SK-N-SH treated with all-trans-retinoic acid at 6 μM for 48 hours (cell line): ENCODE data around the gene ADARB2.

ENCODE experiments used
- ATAC-seq: fragments of 200-7000 bp; cut with Tn5 transposase; 3 replicates; pipeline ENCODE4 v1.9.1; 2020; ENCODE audit warnings: mild to moderate bottlenecking, moderate library complexity
- ARNTL ChIP-seq: fragments of 450-650 bp; formaldehyde crosslinking; IDR thresholded peaks from 2 replicates; pipeline ENCODE4 v1.5.0; 2020; ENCODE audit warnings: low read depth, mild to moderate bottlenecking, moderate library complexity, borderline replicate concordance
- BACH2 ChIP-seq: fragments of 250-450 bp; sonication (Bioruptor Pico); IDR thresholded peaks from 2 replicates; pipeline ENCODE4 v1.9.0; 2021; ENCODE audit warnings: mild to moderate bottlenecking, borderline replicate concordance
- CSDC2 ChIP-seq: fragments of 250-450 bp; sonication (Bioruptor Pico); IDR thresholded peaks from 2 replicates; pipeline ENCODE4 v1.5.0; 2020; ENCODE audit warnings: mild to moderate bottlenecking, moderate library complexity
- ESRRG ChIP-seq: fragments of 250-450 bp; sonication (Bioruptor Pico); IDR thresholded peaks from 2 replicates; pipeline ENCODE4 v1.6.1; 2021; ENCODE audit warnings: mild to moderate bottlenecking
- GLIS3 ChIP-seq: fragments of 250-450 bp; sonication (Bioruptor Pico); IDR thresholded peaks from 2 replicates; pipeline ENCODE4 v1.5.0; 2020; ENCODE audit warnings: mild to moderate bottlenecking, moderate library complexity
- ISL1 ChIP-seq: fragments of 250-450 bp; sonication (Bioruptor Pico); IDR thresholded peaks from 2 replicates; pipeline ENCODE4 v2.1.2; 2022; ENCODE audit warnings: mild to moderate bottlenecking, moderate library complexity
- OSR1 ChIP-seq: fragments of 250-450 bp; sonication (Bioruptor Pico); IDR thresholded peaks from 2 replicates; pipeline ENCODE4 v1.8.0; 2022; ENCODE audit warnings: moderate library complexity, mild to moderate bottlenecking, inconsistent platforms
- PPARA ChIP-seq: fragments of 250-450 bp; sonication (Bioruptor Pico); IDR thresholded peaks from 2 replicates; pipeline ENCODE4 v1.5.0; 2020; ENCODE audit warnings: mild to moderate bottlenecking, borderline replicate concordance
- RARB ChIP-seq: fragments of 250-450 bp; sonication (Bioruptor Pico); IDR thresholded peaks from 2 replicates; pipeline ENCODE4 v1.8.0; 2021; ENCODE audit warnings: mild to moderate bottlenecking, moderate library complexity
- SNAI2 ChIP-seq: fragments of 250-450 bp; sonication (Bioruptor Pico); IDR thresholded peaks from 2 replicates; pipeline ENCODE4 v1.5.0; 2020; ENCODE audit warnings: mild to moderate bottlenecking, moderate library complexity
- TCF4 ChIP-seq: fragments of 250-450 bp; sonication (Bioruptor Pico); IDR thresholded peaks from 2 replicates; pipeline ENCODE4 v1.8.0; 2021; ENCODE audit warnings: mild to moderate bottlenecking, moderate library complexity, borderline replicate concordance
- TOX ChIP-seq: fragments of 250-450 bp; sonication (Bioruptor Pico); IDR thresholded peaks from 2 replicates; pipeline ENCODE4 v1.8.0; 2021; ENCODE audit warnings: mild to moderate bottlenecking, moderate library complexity, borderline replicate concordance
- ZC3H10 ChIP-seq: fragments of 250-450 bp; sonication (Bioruptor Pico); IDR thresholded peaks from 2 replicates; pipeline ENCODE4 v1.5.1; 2021; ENCODE audit warnings: mild to moderate bottlenecking, moderate library complexity
- ZFP3 ChIP-seq: fragments of 250-450 bp; sonication (Bioruptor Pico); IDR thresholded peaks from 2 replicates; pipeline ENCODE4 v1.5.0; 2020; ENCODE audit warnings: mild to moderate bottlenecking, moderate library complexity
- ZFP30 ChIP-seq: fragments of 450-650 bp; formaldehyde crosslinking; IDR thresholded peaks from 2 replicates; pipeline ENCODE4 v1.5.0; 2022; ENCODE audit warnings: mild to moderate bottlenecking, moderate library complexity
- ZNF565 ChIP-seq: fragments of 450-650 bp; formaldehyde crosslinking; conservative IDR thresholded peaks from 2 replicates; pipeline ENCODE4 v1.5.0; 2020; ENCODE audit warnings: low read depth, mild to moderate bottlenecking, moderate library complexity
- ZNF70 ChIP-seq: fragments of 450-650 bp; formaldehyde crosslinking; IDR thresholded peaks from 2 replicates; pipeline ENCODE4 v1.5.0; 2020; ENCODE audit warnings: mild to moderate bottlenecking, moderate library complexity
- ZNF8 ChIP-seq: fragments of 450-650 bp; formaldehyde crosslinking; IDR thresholded peaks from 2 replicates; pipeline ENCODE4 v1.5.0; 2020; ENCODE audit warnings: mild to moderate bottlenecking, moderate library complexity
- TF ChIP-seq, protein P1 (sequence below): fragments of 250-450 bp; sonication (Bioruptor Pico); IDR thresholded peaks from 2 replicates; pipeline ENCODE4 v1.8.0; 2020; ENCODE audit warnings: mild to moderate bottlenecking, moderate library complexity, borderline replicate concordance
- TF ChIP-seq, protein P2 (sequence below): fragments of 250-450 bp; sonication (Bioruptor Pico); IDR thresholded peaks from 2 replicates; pipeline ENCODE4 v1.5.1; 2021; ENCODE audit warnings: mild to moderate bottlenecking, moderate library complexity
- TF ChIP-seq, protein P3 (sequence below): fragments of 250-450 bp; sonication (Bioruptor Pico); IDR thresholded peaks from 2 replicates; pipeline ENCODE4 v1.8.0; 2021; ENCODE audit warnings: low read depth, mild to moderate bottlenecking, moderate library complexity, borderline replicate concordance
- TF ChIP-seq, protein P4 (sequence below): fragments of 250-450 bp; sonication (Bioruptor Pico); IDR thresholded peaks from 2 replicates; pipeline ENCODE4 v1.5.1; 2020; ENCODE audit warnings: low read depth, mild to moderate bottlenecking, moderate library complexity

ADARB2 gene

DNA sequence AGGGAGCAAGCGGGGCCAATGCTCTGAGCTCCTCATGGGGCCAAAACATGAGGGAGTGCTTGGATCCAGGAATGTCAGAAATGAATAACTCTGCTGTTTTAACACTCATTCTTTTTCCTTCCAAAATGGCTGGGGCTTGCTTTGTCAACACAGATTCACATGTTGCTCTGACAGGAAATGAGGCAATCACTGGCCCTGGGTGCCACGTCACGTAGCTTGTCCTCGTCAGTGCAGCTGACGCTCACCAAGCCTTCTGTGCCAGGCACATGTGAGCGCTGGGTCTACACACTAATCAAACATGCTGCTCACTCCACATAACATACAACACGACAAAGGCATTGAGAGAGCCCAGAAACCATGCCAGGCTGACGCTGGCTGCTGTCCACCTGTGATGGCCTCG lies 482.2 kb downstream of the ADARB2 start (continued):
- TF ChIP-seq, protein P1, sequence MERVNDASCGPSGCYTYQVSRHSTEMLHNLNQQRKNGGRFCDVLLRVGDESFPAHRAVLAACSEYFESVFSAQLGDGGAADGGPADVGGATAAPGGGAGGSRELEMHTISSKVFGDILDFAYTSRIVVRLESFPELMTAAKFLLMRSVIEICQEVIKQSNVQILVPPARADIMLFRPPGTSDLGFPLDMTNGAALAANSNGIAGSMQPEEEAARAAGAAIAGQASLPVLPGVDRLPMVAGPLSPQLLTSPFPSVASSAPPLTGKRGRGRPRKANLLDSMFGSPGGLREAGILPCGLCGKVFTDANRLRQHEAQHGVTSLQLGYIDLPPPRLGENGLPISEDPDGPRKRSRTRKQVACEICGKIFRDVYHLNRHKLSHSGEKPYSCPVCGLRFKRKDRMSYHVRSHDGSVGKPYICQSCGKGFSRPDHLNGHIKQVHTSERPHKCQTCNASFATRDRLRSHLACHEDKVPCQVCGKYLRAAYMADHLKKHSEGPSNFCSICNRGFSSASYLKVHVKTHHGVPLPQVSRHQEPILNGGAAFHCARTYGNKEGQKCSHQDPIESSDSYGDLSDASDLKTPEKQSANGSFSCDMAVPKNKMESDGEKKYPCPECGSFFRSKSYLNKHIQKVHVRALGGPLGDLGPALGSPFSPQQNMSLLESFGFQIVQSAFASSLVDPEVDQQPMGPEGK (CRISPR knock-in tag), result no peak
- TF ChIP-seq SNAI2 (CRISPR knock-in tag) (no peak), TOX (CRISPR knock-in tag) (no peak), RARB (CRISPR knock-in tag) (no peak), CSDC2 (no peak), GLIS3 (no peak)
- TF ChIP-seq, protein P2, sequence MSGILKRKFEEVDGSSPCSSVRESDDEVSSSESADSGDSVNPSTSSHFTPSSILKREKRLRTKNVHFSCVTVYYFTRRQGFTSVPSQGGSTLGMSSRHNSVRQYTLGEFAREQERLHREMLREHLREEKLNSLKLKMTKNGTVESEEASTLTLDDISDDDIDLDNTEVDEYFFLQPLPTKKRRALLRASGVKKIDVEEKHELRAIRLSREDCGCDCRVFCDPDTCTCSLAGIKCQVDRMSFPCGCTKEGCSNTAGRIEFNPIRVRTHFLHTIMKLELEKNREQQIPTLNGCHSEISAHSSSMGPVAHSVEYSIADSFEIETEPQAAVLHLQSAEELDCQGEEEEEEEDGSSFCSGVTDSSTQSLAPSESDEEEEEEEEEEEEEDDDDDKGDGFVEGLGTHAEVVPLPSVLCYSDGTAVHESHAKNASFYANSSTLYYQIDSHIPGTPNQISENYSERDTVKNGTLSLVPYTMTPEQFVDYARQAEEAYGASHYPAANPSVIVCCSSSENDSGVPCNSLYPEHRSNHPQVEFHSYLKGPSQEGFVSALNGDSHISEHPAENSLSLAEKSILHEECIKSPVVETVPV (CRISPR knock-in tag), result no peak
- TF ChIP-seq, all 23 proteins: peak for 0

DNA sequence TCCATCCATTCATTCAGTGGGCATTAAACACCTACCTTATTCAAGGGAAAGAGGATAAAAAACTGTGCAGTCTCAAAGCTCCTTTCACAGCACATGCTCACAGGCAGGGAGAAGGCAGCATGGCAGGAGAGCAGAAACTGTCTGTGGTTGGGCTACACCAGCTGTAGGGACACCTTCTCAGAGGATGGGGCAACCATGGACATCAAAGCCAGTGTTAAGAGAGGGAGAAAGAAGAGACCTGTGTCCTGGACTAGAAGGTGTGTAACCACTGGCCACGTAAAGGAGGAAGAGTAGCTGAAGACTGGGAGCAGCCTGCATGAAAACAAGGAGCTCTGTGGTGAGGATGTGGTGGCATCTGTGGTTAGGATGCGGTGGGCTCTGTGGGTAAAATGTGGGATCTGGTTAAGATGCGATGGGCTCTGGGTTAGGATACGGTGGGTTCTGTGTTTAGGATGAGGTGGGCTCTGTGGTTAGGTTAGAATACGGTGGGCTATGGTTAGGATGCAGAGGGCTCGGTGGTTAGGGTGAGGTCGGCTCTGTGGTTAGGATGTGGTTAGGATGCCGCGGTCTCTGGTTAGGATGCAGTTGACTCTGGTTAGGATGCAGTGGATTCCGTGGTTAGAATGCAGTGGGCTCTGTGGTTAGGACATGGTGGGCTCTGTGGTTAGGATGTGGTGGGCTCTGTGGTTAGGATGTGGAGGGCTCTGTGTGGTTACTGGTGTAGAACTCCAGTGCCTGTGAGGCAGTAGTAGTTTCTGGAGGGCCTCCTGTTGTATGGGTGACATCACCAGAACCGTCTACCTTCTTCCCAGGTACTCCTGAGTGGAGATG lies 483.6 kb downstream of the ADARB2 start:
- TF ChIP-seq ZFP30 (CRISPR knock-in tag) (no peak), TCF4 (no peak), BACH2 (CRISPR knock-in tag) (no peak), OSR1 (CRISPR knock-in tag) (no peak), ZFP3 (CRISPR knock-in tag) (no peak), RARB (CRISPR knock-in tag) (no peak), ZC3H10 (CRISPR knock-in tag) (no peak), ISL1 (CRISPR knock-in tag) (no peak)
- TF ChIP-seq, protein P3, sequence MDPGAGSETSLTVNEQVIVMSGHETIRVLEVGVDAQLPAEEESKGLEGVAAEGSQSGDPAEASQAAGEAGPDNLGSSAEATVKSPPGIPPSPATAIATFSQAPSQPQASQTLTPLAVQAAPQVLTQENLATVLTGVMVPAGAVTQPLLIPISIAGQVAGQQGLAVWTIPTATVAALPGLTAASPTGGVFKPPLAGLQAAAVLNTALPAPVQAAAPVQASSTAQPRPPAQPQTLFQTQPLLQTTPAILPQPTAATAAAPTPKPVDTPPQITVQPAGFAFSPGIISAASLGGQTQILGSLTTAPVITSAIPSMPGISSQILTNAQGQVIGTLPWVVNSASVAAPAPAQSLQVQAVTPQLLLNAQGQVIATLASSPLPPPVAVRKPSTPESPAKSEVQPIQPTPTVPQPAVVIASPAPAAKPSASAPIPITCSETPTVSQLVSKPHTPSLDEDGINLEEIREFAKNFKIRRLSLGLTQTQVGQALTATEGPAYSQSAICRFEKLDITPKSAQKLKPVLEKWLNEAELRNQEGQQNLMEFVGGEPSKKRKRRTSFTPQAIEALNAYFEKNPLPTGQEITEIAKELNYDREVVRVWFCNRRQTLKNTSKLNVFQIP (CRISPR knock-in tag), result no peak
- ATAC-seq, result no peak

DNA sequence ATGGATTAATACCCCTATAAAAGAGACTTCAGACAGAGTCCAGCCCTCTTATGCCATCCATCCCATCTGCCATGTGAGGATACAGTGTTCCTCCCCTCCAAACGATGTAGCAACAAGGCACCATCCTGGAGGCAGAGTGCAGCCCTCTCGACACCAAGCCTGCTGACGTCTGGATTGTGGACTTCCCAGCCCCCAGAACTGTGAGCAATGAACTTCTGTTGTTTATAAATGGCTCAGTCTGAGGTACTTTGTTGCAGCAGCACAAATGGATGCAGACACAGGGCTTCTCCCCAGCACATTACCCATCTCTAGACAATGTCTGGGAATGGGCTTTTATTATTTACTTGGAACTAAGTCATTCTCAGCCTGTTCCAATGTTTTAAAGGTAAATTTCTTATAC lies 485.6 kb downstream of the ADARB2 start:
- TF ChIP-seq, protein P1 (CRISPR knock-in tag), result no peak
- no peak for TF ChIP-seq ESRRG (CRISPR knock-in tag)
- no peak for TF ChIP-seq TOX (CRISPR knock-in tag)
- no peak for TF ChIP-seq PPARA (CRISPR knock-in tag)
- no peak for TF ChIP-seq OSR1 (CRISPR knock-in tag)
- no peak for TF ChIP-seq ZNF8
- TF ChIP-seq, protein P4, sequence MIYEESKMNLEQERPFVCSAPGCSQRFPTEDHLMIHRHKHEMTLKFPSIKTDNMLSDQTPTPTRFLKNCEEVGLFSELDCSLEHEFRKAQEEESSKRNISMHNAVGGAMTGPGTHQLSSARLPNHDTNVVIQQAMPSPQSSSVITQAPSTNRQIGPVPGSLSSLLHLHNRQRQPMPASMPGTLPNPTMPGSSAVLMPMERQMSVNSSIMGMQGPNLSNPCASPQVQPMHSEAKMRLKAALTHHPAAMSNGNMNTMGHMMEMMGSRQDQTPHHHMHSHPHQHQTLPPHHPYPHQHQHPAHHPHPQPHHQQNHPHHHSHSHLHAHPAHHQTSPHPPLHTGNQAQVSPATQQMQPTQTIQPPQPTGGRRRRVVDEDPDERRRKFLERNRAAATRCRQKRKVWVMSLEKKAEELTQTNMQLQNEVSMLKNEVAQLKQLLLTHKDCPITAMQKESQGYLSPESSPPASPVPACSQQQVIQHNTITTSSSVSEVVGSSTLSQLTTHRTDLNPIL (CRISPR knock-in tag), result no peak
- no peak for TF ChIP-seq ZFP3 (CRISPR knock-in tag)
- TF ChIP-seq ARNTL (CRISPR knock-in tag), result no peak
- no peak for TF ChIP-seq ZNF565 (CRISPR knock-in tag)
- no peak for TF ChIP-seq ZNF70 (CRISPR knock-in tag)
- no peak for TF ChIP-seq ZC3H10 (CRISPR knock-in tag)
- no peak for TF ChIP-seq ISL1 (CRISPR knock-in tag)
- ATAC-seq, result no peak
